H1 (cell line): Measurements from ENCODE around the gene FGF1. TPM values are rescaled to one million over a fixed set of nuclear protein-coding genes. Genes with fewer than 3 reads are reported as not detected.

ENCODE experiments used
- CTCF ChIA-PET: fragments of 300-600 bp; sonication (Branson Sonifier 250); formaldehyde crosslinking; loops from one replicate; lab custom pipeline; 2021; ENCODE audit not compliant: partially characterized antibody; lab: Charles Lee
- POLR2A ChIA-PET: fragments of 300-600 bp; sonication (Branson Sonifier 250); formaldehyde crosslinking; loops from one replicate; lab custom pipeline; 2021; ENCODE audit warnings: inconsistent platforms; ENCODE audit not compliant: partially characterized antibody; lab: Charles Lee
- DNase-seq, 2 experiments: peaks; one replicate each; pipeline versions ENCODE4 v3.0.0 to v3.0.0-alpha.2; 2010 to 2022; ENCODE audit warnings: low spot score in 2 of 2, low read depth in 1 of 2, mixed read lengths in 1 of 2
- FAIRE-seq: peaks from 2 replicates; lab custom pipeline; 2011; peaks lifted over from hg19 to GRCh38; lab: Jason Lieb, UNC
- H2AFZ ChIP-seq: 2 replicates; pipeline ENCODE4 v1.8.1; 2012; ENCODE audit warnings: low read length, inconsistent platforms
- H2AK5ac ChIP-seq: 2 replicates; pipeline ENCODE4 v1.6.1; 2013; ENCODE audit warnings: low read depth, low read length
- H2BK120ac ChIP-seq: replicated peaks from 2 replicates; pipeline ENCODE3; 2013; ENCODE audit warnings: low read depth, low read length, inconsistent platforms
- H2BK12ac ChIP-seq: 2 replicates; pipeline ENCODE4 v1.6.1; 2013; ENCODE audit warnings: low read depth, low read length
- H2BK15ac ChIP-seq: 2 replicates; pipeline ENCODE4 v1.6.1; 2013; ENCODE audit warnings: low read length
- H2BK20ac ChIP-seq: 2 replicates; pipeline ENCODE4 v1.6.1; 2013; ENCODE audit warnings: low read length
- H2BK5ac ChIP-seq: 2 replicates; pipeline ENCODE4 v1.6.1; 2013; ENCODE audit warnings: low read depth, low read length
- H3K14ac ChIP-seq: 2 replicates; pipeline ENCODE4 v1.6.1; 2013; ENCODE audit warnings: inconsistent platforms; ENCODE audit not compliant: insufficient read length
- H3K18ac ChIP-seq: 2 replicates; pipeline ENCODE4 v1.6.1; 2013; ENCODE audit warnings: low read length; ENCODE audit errors: extremely low read depth
- H3K23ac ChIP-seq: 2 replicates; pipeline ENCODE4 v1.6.1; 2013; ENCODE audit warnings: inconsistent platforms; ENCODE audit not compliant: insufficient read length
- H3K23me2 ChIP-seq: 2 replicates; pipeline ENCODE4 v1.6.1; 2013; ENCODE audit warnings: low read depth, low read length
- H3K27ac ChIP-seq: 2 replicates; pipeline ENCODE4 v1.6.1; 2011; ENCODE audit warnings: low read depth, low read length, inconsistent platforms
- H3K27me3 ChIP-seq, 4 experiments: replicated peaks in 1 of 4; 1 replicate in 1 of 4; 2 replicates in 3 of 4; pipeline versions ENCODE4 v1.6.1 to v1.8.1; 2011 to 2013; ENCODE audit warnings: low read length in 3 of 4, mild to moderate bottlenecking in 3 of 4, inconsistent platforms in 2 of 4, mixed read lengths in 2 of 4, moderate library complexity in 1 of 4; ENCODE audit not compliant: control insufficient read depth in 3 of 4, insufficient read depth in 3 of 4; ENCODE audit errors: extremely low read depth in 1 of 4
- H3K36me3 ChIP-seq, 4 experiments: 2 replicates each; pipeline versions ENCODE4 v1.6.1 to v1.8.1; 2011 to 2013; ENCODE audit warnings: mild to moderate bottlenecking in 4 of 4, low read length in 3 of 4, moderate library complexity in 2 of 4, control low read depth in 1 of 4, inconsistent platforms in 1 of 4; ENCODE audit not compliant: insufficient read depth in 4 of 4, control insufficient read depth in 2 of 4
- H3K4ac ChIP-seq: replicated peaks from 2 replicates; pipeline ENCODE3; 2013; ENCODE audit warnings: low read length, low read depth, mixed read lengths, inconsistent platforms; ENCODE audit not compliant: insufficient read length
- H3K4me1 ChIP-seq, 4 experiments: replicated peaks in 1 of 4; 1 replicate in 1 of 4; 2 replicates in 3 of 4; pipeline versions ENCODE4 v1.6.1 to v1.8.1; 2011 to 2013; ENCODE audit warnings: low read length in 3 of 4, inconsistent platforms in 2 of 4, mixed read lengths in 1 of 4; ENCODE audit not compliant: insufficient read depth in 4 of 4, control insufficient read depth in 3 of 4
- H3K4me2 ChIP-seq, 2 experiments: 2 replicates each; pipeline versions ENCODE4 v1.6.1 to v1.8.1; 2011 to 2013; ENCODE audit warnings: low read depth in 2 of 2, low read length in 2 of 2, control low read depth in 1 of 2, inconsistent platforms in 1 of 2, mild to moderate bottlenecking in 1 of 2; ENCODE audit not compliant: insufficient read depth in 1 of 2
- H3K4me3 ChIP-seq, 4 experiments: fragments of 200-600, 300-600 bp in 1 of 4; sonication (generic), shearing (Covaris generic), sonication (Bioruptor Twin) in 1 of 4; 2 replicates each; pipeline versions ENCODE4 v1.5.1 to v1.8.1; 2011 to 2016; ENCODE audit warnings: low read length in 4 of 4, low read depth in 3 of 4, control low read depth in 2 of 4, inconsistent platforms in 2 of 4, mild to moderate bottlenecking in 2 of 4, mixed read lengths in 1 of 4, moderate library complexity in 1 of 4; ENCODE audit not compliant: insufficient read depth in 2 of 4; ENCODE audit errors: extremely low read depth in 1 of 4
- H3K56ac ChIP-seq: replicated peaks from 2 replicates; pipeline ENCODE3; 2013; ENCODE audit warnings: low read depth, mild to moderate bottlenecking, mixed read lengths, low read length, inconsistent platforms; ENCODE audit not compliant: insufficient read length
- H3K79me1 ChIP-seq: 2 replicates; pipeline ENCODE4 v1.6.1; 2013; ENCODE audit warnings: low read depth, low read length, control low read depth
- H3K79me2 ChIP-seq, 2 experiments: 2 replicates each; pipeline versions ENCODE4 v1.6.1 to v1.8.1; 2012 to 2013; ENCODE audit warnings: low read length in 2 of 2, mild to moderate bottlenecking in 2 of 2, inconsistent platforms in 1 of 2; ENCODE audit not compliant: insufficient read depth in 2 of 2, control insufficient read depth in 1 of 2
- H3K9ac ChIP-seq, 4 experiments: replicated peaks in 1 of 4; 1 replicate in 1 of 4; 2 replicates in 3 of 4; pipeline versions ENCODE4 v1.6.1 to v1.8.1; 2011 to 2013; ENCODE audit warnings: low read depth in 3 of 4, low read length in 3 of 4, control low read depth in 2 of 4, mild to moderate bottlenecking in 2 of 4, moderate library complexity in 2 of 4, inconsistent platforms in 1 of 4; ENCODE audit errors: extremely low read depth in 1 of 4
- H3K9me3 ChIP-seq, 2 experiments: 2 replicates each; pipeline versions ENCODE4 v1.6.1 to v1.8.1; 2012 to 2013; ENCODE audit warnings: mild to moderate bottlenecking in 2 of 2, moderate library complexity in 2 of 2, control low read depth in 1 of 2, inconsistent platforms in 1 of 2, low read depth in 1 of 2, low read length in 1 of 2, mixed read lengths in 1 of 2; ENCODE audit not compliant: insufficient read depth in 2 of 2
- H4K20me1 ChIP-seq, 2 experiments: replicated peaks in 1 of 2; 2 replicates each; pipeline versions ENCODE3 to v1.8.1; 2011 to 2013; ENCODE audit warnings: inconsistent platforms in 2 of 2, low read length in 2 of 2, mild to moderate bottlenecking in 1 of 2; ENCODE audit not compliant: insufficient read depth in 2 of 2, control insufficient read depth in 1 of 2
- H4K5ac ChIP-seq: 2 replicates; pipeline ENCODE4 v1.6.1; 2013; ENCODE audit warnings: low read length, low read depth, mixed read lengths, inconsistent platforms; ENCODE audit not compliant: insufficient read length
- H4K8ac ChIP-seq: 2 replicates; pipeline ENCODE4 v1.8.0; 2013; ENCODE audit warnings: mild to moderate bottlenecking, moderate library complexity, low read length, inconsistent platforms; ENCODE audit not compliant: insufficient read depth; ENCODE audit errors: extremely low read depth
- H4K91ac ChIP-seq: replicated peaks from 2 replicates; pipeline ENCODE3; 2013; ENCODE audit warnings: low read length, mixed read lengths, inconsistent platforms; ENCODE audit not compliant: insufficient read length
- MAFK ChIP-seq: IDR thresholded peaks from 2 replicates; pipeline ENCODE4 v1.6.1; 2012; ENCODE audit warnings: low read depth, mild to moderate bottlenecking, improper control_type of control experiment, low read length
- SRF ChIP-seq: IDR thresholded peaks from 2 replicates; pipeline ENCODE4 v1.6.1; 2011; ENCODE audit warnings: mild to moderate bottlenecking, low read depth, low read length, moderate library complexity
- WGBS, 2 experiments: shearing (Covaris generic) in 1 of 2; methylation state at CpG; one replicate each; pipeline versions ENCODE4 v1.1.6 to v1.1.7; 2013 to 2015; ENCODE audit warnings: low lambda C conversion rate in 2 of 2, mixed read lengths in 2 of 2, inconsistent platforms in 1 of 2, low coverage in 1 of 2, missing lambda C conversion rate in 1 of 2; ENCODE audit not compliant: insufficient replicate concordance in 2 of 2, insufficient coverage in 1 of 2, insufficient read length in 1 of 2; ENCODE audit errors: extremely low coverage in 1 of 2, missing lambda C conversion rate in 1 of 2; 5-methylcytosine and 5-hydroxymethylcytosine counted together
- polyA plus RNA-seq, 7 experiments: library from polyadenylated mRNA; depleted of rRNA in 3 of 7; stranded (reverse) in 5 of 7; unstranded in 2 of 7; fragments of >200 nt in 5 of 7; fragments of 200-250 nt in 2 of 7; gene quantifications; 1 replicate in 5 of 7; 2 replicates in 1 of 7; 4 replicates in 1 of 7; pipeline versions ENCODE4 v1.2.1 to v1.2.3, GENCODE V29; 2011 to 2013; ENCODE audit warnings: missing spikeins in 2 of 7, mixed read lengths in 2 of 7
- total RNA-seq: library from RNA; stranded (reverse); fragmentation: NEBNext Ultra II Directional; extraction: Animal tissue kit (Norgen Biotek cat#: 25700); gene quantifications from 2 replicates; pipeline ENCODE4 v1.2.1, GENCODE V29; 2021
- TF ChIP-seq, protein P1 (sequence below): IDR thresholded peaks from 2 replicates; pipeline ENCODE4 v1.6.1; 2011; ENCODE audit warnings: low read length, improper control_type of control experiment

Gene FGF1
- total and polyA plus RNA-seq, 2 of the 8 experiments (the other 6 are each of a cell fraction or from before 2014, with no cell fraction given), result 0.30 to 0.50 TPM

DNA sequence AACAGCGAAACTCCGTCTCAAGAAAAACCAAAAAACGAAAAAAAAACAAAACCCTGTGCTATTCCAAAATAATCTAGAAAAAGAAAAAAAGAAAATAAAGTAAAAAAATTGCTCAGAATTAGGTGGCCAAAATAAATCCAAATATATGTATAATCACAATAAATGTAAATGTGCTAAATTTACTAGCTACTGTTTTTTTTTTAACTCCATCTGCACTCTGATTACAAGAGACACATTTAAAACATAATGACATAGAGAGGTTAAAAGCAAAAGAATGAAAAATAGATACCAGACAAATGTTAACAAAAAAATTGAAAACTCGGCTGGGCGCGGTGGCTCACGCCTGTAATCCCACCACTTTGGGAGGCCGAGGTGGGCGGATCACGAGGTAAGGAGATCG, 66.1 kb downstream of the FGF1 start:
- Histone ChIP-seq H3K4ac (no peak overlapping the region), H3K14ac (no peak overlapping the region), H2AFZ (no peak overlapping the region), H2BK120ac (no peak overlapping the region), H4K20me1 (no peaks in the 10 kb centered on the region), H2BK20ac (no peak overlapping the region), H3K4me2 (no peak overlapping the region), H2BK15ac (no peak overlapping the region), H3K9ac (no peak overlapping the region), H3K79me1 (no peaks in the 10 kb centered on the region), H3K23ac (no peak overlapping the region), H2BK12ac (no peak overlapping the region), H3K27me3 (no peaks in the 10 kb centered on the region), H3K4me3 (no peak overlapping the region), H4K8ac (no peak overlapping the region), H2BK5ac (no peak overlapping the region), H3K79me2 (no peaks in the 10 kb centered on the region), H3K18ac (no peak overlapping the region), H4K5ac (no peak overlapping the region), H3K56ac (no peak overlapping the region), H3K27ac (no peak overlapping the region), H4K91ac (no peak overlapping the region), H3K36me3 (no peaks in the 10 kb centered on the region), H3K4me1 (no peaks in the 10 kb centered on the region), H3K23me2 (no peaks in the 10 kb centered on the region), H2AK5ac (no peak overlapping the region), H3K9me3 (no peaks in the 10 kb centered on the region; a peak in 1 of 4 replicates)
- ChIA-PET CTCF (interaction anchor here (3.0 kb wide), 1 partner anchor 14 kb away, joined by 8 read pairs; no protein-coding TSS in a partner anchor), POLR2A (no interaction called here)
- 81% methylated on average over 11 of the region's 11 CpGs; no CpG with 5 or more reads in 1 of the 2 experiments for WGBS, 2 experiments
- DNase-seq (no peak), FAIRE-seq (no peak)
- no peak for TF ChIP-seq SRF
- TF ChIP-seq MAFK, result no peak
- TF ChIP-seq, protein P1, sequence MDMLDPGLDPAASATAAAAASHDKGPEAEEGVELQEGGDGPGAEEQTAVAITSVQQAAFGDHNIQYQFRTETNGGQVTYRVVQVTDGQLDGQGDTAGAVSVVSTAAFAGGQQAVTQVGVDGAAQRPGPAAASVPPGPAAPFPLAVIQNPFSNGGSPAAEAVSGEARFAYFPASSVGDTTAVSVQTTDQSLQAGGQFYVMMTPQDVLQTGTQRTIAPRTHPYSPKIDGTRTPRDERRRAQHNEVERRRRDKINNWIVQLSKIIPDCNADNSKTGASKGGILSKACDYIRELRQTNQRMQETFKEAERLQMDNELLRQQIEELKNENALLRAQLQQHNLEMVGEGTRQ, result no peak
